NCI-H2196 (cell line): Measurements from ENCODE around the gene PLPPR4.
"Not testable (repeated sequence)": the region's sequence is repeated elsewhere in the genome, so short reads cannot be mapped to it uniquely, and the experiment has no call there.

Experiments
- DNase-seq: peaks from one replicate; lab custom pipeline; 2025; ENCODE audit not compliant: unreplicated experiment; lab: John Stamatoyannopoulos, UW

Gene PLPPR4

GRCh38 chr1:99264201-99265021 lies at the start of gene PLPPR4:
PLPPR4 (plus strand) TSS chr1:99264492; CDS start chr1:99264594, 102 bp downstream.
- no peak for DNase-seq

- DNase-seq: no peak
These were observed 47.3 kb upstream of the PLPPR4 start for GRCh38 chr1:99216956-99217355.

DNA sequence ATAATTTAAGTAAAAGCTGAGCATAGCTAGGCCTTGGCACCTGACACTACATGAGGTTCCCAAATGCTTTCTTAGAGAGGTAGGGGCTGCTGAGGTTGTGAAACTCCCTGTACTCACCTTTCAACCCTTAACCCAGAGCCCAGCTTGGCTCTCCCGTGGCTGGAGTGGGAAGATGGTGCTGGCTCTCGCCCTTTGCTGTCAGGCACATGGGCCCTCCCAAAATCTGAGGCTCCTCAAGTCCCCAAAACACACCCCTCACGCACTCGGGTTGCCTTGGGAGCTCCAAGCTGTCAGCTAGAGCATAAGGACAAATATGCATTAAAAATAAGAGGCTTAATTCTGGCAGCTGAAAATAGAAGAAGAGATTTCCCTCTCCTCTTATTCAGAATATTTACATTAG lies 46.7 kb upstream of the PLPPR4 start:
- no peak for DNase-seq

- no peak for DNase-seq
These were observed 45.7 kb upstream of the PLPPR4 start for GRCh38 chr1:99218572-99218971.

- no peak for DNase-seq
These were observed 45.3 kb upstream of the PLPPR4 start for GRCh38 chr1:99218999-99219398.

- no peak for DNase-seq
These were observed 37.0 kb upstream of the PLPPR4 start for GRCh38 chr1:99227056-99227897.

DNA sequence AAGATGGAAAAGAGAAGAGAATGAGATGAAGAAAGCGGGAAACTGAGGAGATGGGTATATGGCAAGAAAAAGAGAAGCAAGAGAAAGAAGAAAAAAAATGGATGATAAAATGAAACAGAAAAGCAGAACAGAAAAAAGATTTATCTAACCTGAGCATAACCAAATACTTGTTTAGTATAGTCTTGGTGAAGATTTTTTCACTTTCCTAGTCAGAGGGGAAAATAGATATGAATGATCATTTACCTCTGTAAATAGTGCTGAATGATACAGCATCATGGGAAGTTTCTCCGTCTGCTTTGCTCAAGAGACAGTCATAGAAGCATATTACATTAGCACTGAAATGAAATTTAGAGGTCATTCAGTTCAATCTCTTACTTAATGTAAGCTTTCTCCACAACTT lies 36.1 kb upstream of the PLPPR4 start:
- no peak for DNase-seq

DNA sequence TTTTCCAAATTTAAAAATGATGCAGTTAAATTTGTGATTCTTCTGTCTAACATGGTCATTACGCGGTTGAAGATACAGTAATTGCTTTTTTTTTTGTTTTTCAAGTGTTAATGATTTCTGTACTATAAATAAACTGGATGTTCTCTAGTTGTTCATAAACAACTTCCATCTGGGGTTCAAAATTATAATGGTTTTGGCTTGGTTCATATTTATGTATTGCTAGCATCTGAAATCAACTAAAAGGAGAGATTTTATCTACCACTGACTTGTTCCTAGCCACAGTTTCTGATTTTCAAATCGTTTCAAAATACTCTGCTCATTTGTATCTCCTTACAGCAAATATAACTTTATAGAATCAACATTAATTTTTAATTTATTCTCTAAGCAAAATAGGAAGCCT lies 35.2 kb upstream of the PLPPR4 start:
- DNase-seq: no peak

- no peak for DNase-seq
These were observed 33.6 kb upstream of the PLPPR4 start for GRCh38 chr1:99230695-99231094.

DNA sequence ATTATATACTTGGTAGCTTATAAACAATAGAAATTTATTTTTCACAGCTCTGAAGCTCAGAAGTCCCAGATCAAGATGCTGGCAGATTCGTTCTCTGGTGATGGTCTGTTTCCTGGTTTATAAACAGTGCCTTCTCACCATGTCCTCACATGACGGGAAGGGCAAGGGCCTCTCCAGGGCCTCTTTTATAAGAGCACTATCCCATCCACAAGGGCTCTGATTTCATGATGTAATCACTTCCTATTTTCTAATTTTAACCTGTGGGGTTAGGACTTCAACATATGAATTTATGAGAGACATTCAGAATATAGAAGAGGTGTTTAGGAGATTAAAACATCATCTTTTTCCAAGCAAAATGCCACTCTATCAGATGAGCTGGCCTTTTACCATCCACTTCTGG lies 32.1 kb upstream of the PLPPR4 start:
- DNase-seq: no peak

- DNase-seq: no peak
These were observed 30.8 kb upstream of the PLPPR4 start for GRCh38 chr1:99233446-99233845.

DNA sequence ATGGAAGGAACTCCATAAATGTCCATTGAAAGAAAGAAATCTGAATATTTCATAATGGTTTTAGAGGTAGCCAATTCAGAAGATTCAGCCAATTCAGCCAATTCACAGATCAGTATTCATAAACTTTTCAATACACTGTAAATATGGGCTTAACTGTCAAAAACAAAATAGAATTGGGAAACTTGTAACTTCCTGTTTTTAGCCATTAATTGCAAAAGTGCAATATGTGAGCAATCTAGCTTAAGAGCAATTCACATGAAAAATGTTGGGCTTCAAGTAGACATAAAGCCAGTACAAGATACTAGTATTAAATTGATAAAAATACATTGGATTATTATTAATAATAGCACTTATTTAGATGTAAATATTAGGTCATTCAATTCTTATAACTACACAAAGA lies 27.5 kb upstream of the PLPPR4 start:
- DNase-seq: no peak

GRCh38 chr1:99239690-99240089 lies 24.6 kb upstream of the PLPPR4 start:
- no peak for DNase-seq

DNA sequence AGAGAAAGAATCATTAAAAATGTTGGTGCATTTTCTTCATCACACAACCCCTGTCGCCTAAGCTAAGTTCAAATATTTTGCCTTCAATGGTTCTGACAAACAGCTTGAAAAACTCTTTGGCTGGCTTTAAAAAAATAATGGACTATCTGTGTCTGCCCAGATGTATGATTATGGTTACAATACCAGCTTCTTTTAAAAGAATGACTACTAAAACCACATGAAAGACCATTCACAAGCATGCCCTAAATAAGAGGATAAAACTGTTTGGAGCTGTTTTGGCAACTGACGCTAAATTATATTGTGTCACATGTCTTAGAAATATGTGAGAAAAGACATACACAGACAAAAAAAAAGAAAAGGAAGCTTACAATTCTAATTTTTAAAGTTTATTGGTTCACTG lies 23.7 kb upstream of the PLPPR4 start:
- DNase-seq: no peak

DNA sequence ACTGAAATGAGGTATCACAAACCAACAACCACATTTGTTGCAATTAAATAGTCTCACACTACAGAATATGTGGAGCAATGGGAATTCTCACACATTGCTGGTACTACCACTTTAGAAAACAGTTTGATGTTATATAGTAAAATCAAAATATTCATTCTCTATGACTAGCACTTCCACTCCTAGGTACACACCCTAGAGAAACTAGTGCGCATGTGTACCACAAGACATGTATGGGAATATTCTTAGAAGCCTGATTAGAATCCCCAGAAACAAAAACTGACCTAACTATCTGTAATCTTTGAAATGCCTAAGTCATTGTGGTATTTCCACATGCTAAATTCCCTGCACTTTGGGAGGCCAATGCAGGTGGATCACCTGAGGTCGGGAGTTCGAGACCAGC lies 18.1 kb upstream of the PLPPR4 start:
- no peak for DNase-seq

DNA sequence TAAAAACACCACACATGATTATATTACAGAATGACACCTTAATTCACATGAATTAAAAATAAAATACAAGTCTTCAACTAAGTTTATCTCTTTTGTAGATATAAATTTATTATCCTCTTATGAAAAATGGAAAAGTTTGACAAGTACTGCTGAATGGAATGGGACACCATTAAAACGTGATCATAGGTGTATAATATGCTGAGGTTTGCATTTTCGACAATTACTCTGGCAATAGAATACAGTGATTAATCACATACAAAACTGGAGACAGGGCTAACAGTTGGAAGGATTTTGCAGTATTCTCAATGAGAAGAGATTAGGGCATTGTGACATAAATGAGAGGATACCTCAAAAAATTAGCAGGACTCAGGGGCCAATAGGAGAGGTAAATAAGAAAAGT lies 17.1 kb upstream of the PLPPR4 start:
- DNase-seq: no peak

- DNase-seq: no peak
These were observed 13.6 kb upstream of the PLPPR4 start for GRCh38 chr1:99250728-99251127.

DNA sequence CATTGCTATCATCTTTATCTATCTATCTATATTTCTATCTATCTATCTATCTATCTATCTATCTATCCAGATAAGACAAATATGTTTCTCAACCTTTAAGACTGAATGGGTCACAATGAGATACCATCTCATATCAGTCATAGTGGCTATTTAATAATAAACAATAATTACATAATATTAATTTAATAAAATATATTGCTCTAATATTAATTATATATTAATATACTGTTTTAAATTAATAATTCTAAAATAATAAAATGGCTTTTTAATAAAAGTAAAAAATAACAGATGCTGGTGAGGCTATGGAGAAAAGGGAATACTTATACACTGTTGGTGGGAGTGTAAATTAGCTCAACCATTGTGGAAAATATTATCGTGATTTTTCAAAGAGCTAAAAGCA lies 13.0 kb upstream of the PLPPR4 start:
- DNase-seq: no peak

DNA sequence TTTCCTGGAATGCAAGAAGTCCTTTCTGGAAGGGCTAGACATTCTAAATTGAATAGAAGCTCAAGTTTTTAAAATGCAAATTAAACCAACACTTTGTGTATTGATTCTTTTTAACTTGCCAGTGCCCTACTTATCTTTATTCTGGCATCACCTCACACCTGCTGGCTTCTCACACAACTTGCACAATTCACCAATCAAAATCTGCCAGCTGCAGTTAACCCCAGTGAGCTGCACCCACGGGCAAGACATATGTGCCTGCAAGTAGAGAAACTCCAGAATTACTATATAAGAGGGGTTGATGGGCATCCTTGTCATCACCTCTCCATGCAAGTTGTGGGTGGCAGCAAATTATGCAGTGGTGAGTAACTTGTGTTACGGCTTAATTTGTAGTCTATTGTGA lies 11.7 kb upstream of the PLPPR4 start:
- DNase-seq: no peak

DNA sequence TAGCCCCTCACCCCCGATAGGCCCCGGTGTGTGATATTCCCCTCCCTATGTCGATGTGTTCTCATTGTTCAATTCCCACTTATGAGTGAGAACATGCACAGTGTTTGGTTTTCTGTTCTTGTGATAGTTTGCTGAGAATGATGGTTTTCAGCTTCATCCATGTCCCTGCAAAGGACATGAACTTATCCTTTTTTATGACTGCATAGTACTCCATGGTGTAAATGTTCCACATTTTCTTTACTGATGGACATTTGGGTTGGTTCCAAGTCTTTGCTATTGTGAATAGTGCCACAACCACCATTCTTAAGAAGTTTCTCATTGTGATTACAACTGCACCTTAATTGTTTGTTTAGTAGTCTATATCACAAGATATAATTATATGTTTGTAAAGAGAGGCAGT lies 3.9 kb upstream of the PLPPR4 start:
- DNase-seq: not testable (repeated sequence)

GRCh38 chr1:99265124-99265523 lies 832 bp downstream of the PLPPR4 start:
- DNase-seq: no peak

- DNase-seq: no peak
These were observed 2.4 kb downstream of the PLPPR4 start for GRCh38 chr1:99266726-99267125.
